DMS 273 (cell line): ENCODE results near the gene BAZ2B.

Experiments used
- DNase-seq: peaks from one replicate; lab custom pipeline; 2025; ENCODE audit not compliant: unreplicated experiment; lab: John Stamatoyannopoulos, UW

BAZ2B gene

GRCh38 chr2:159462961-159463360 lies 153.4 kb downstream of the BAZ2B start:
- no peak for DNase-seq

GRCh38 chr2:159462201-159462785 lies 154.1 kb downstream of the BAZ2B start:
- DNase-seq: no peak

DNA sequence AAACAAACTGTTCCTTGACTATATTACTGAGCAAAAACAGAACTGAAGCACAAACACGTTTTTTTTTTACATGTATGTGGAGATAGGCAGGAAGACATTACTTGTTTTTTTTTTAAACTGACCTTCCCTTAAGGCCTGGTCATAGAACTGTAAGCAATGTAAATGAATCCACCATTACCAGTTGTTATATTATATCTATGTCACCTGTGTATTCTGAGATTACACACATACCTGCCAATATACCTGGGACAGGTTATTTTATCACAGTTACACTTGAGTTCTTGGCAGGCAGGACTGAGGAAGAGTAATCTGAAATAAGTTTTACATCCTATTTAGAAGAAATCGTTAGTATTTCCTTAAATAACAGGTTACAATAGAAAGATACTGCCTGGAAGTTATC lies 155.3 kb downstream of the BAZ2B start:
- no peak for DNase-seq

DNA sequence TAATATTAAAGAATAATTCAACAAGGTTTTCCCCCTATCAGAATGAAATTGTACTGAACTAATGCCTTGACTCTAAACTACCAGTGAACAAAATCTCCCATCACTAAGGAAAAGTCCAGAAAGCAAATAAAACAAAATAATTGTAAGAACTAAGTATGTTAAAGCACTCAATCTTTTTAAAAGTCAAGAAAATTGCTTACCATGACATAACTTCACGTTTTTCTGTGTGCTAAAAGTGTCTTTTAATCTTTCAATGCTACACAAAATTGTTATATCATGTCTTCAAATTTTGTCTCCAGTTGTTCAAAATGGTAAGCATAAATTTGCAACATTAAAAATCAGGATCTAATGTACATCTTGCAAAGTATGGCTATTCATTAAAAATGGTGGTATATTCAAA lies 156.1 kb downstream of the BAZ2B start:
- no peak for DNase-seq

- DNase-seq: no peak
These were observed 157.1 kb downstream of the BAZ2B start for GRCh38 chr2:159459279-159459678.

GRCh38 chr2:159457589-159457988 lies 158.8 kb downstream of the BAZ2B start:
- no peak for DNase-seq

DNA sequence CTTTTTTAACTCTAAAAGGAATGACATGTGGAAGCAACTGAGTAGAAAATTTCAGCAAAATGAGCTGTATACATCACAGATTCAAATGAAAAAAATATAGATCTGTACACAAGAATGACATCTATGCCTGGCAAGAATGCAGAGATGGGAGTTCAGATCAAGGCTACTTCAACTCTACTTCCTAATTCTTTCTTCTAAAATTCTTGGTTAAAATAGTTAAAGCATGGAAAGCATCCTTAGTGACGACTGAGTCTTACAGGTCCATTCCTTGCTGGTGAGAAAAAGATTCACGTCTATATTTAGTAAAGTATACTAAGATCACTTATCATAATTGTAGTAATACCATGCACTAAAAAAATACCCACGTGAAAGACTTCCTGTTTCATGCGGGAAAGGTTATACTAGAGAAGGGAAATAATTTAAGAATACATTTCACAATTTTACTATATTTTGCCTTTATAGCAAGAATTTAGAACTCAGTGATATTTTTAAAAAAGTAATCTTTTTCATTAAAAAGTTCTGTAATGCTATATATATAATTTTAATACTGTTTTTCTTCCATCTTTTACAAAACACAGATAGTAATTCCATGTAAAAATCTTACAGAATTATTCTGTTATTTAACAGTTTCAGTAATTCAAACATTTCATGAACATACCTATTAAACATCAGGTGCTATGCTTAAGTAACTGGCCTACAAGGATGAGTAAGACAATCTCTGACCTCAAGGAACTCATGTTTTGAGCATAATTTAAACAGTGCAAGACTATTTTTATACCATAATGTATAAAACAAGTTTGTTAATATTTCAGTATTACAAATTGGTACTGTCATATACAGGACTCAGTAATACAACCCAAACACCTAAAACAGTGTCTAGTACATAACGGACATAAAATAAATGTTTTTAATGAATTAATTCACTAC lies 159.6 kb downstream of the BAZ2B start:
- no peak for DNase-seq

DNA sequence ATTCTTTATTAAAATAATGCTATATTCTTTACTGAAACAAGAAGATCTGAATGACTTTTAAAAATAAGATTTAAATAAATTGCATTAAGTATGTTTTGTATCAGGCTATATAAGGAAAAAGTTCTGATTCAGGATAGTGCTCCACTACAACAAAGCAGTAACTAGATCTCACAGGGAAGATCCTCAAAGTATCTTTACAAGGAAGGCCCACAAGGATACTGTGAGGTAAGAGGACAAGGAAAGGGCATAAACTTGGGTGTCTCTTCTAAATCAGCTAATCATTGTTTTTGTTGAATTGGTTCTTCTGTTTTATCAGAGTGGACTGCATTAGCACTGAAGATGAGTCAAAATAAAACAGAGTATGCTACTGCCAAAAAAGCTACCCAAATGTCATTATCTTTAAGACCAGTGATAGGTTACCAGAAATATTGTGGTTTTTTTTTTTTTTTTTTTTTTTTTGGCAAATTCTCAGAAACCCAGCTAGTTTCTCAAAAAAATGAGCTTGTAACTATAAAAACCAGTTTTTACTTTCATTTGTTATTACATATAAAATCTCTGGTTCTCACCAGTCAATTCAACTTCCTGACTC lies 160.9 kb downstream of the BAZ2B start:
- no peak for DNase-seq

GRCh38 chr2:159454185-159454584 lies 162.2 kb downstream of the BAZ2B start:
- no peak for DNase-seq

- DNase-seq: no peak
These were observed 166.2 kb downstream of the BAZ2B start for GRCh38 chr2:159450180-159450579.

DNA sequence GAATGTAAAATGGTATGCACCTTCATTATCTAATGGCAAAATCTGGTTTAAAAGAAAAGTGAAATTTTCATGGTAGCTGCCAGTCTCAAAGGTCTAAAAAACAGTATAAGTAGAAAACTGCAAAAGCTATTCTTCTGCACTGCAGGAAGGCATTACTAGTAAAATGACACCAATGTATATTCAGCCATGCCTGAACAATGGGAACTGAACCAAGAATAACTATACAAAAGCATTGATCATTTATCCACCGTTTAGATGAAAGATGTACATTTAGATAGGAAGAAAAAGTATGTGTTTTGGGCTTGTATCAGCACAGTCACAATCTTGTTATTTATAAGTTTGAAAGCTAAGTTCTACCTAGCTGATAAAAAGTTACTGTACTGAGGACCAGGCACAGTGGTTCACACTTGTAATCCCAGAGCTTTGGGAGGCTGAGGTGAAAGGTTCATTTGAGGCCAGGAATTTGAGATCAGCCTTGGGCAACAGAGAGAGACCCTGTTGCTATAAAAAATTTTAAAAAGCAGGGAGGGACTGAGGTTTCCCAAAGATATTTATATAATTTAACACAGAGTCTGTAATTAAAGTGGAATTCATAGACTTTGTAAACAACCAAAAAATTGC lies 166.7 kb downstream of the BAZ2B start:
- DNase-seq: no peak

DNA sequence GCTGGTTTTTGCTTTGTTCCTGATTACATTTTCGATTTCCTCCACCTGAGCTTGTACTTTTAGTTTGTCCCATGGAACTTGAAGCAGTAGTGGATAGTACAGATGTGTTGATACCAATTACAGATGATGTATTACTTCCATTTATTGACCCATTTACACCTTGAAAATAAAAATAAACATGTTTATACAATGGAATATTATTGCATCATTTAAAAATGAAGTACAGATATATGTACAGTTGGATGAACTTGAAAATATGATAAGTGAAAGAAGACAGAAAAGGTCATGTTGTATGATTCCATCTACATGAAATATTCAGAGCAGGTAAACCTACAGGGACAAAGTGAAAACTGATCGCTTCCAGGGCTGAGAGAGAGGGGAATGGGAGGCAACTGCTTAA lies 169.5 kb downstream of the BAZ2B start:
- no peak for DNase-seq

DNA sequence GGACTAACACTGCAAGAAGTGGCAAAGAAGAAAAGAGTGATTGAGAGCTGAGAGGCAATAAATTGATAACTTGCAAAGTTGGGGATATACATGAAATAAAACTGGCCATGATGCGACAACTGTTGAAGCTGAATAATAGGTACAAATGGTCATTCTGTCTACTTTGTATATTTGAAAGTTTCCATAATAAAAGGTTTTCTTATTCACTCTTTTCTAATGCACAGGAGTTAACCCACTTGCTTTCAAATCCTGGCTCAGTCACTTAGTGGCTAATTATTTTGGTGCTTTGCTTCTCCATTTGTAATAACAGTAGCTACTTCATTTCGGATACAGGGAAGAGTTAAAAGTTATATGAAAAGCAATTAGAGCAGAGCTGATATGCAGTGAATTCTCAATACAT lies 170.1 kb downstream of the BAZ2B start:
- no peak for DNase-seq

GRCh38 chr2:159445307-159445706 lies 171.0 kb downstream of the BAZ2B start:
- no peak for DNase-seq

DNA sequence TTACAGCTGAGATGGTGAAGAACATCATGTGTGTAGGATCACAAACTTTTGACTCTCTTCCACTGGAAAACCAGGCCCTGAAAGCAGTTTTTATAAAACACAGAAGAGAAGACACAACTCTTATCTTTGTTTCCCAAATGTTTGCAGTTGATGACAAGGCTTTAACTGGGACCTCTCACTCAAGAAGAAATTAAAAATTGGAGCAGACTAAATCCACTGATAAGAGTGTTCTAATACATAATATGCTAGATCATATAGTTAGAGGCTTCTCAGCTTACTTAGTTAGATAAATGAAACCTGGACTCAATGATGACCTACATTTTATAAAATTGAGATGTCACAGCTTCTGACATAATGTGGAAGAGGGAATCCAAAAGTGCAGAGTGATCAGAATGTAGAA lies 171.6 kb downstream of the BAZ2B start:
- no peak for DNase-seq

GRCh38 chr2:159442159-159442852 lies 174.0 kb downstream of the BAZ2B start:
- no peak for DNase-seq

DNA sequence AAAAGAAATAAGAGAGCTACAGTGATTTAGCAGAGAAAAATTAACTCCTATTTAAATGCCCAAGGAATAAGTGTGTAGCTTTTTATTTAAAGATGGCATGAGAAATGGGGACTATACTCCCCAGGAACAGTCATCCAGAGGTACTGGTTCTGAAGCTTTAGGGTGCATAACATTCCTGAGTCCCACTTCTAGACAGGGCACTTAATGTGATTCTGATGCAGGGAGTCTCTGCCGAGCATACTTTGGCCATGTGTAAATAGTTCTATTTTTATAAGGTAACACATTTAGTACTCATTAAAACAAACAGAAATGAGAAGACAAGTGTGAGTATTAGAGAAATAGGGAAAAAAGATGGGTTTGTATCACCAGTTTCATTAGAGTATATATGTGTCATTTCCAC lies 175.2 kb downstream of the BAZ2B start:
- DNase-seq: no peak

DNA sequence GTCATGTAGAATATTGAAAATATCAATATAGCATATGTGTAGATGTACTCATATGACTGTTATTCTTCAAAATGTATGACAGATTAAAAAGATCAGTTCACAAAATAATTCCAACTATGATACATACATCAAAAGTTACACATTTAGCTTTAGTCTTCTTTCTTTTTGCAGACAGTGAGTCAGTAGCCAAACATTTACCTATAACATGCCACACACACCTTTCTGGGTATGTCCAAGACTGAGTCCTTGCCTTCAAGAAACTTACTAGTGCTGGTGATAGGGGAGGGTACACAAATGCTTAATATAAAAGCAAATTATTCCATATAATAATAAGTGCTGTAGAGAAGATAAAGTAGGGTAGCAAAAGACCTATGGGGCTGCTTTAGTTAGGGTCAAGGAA lies 176.9 kb downstream of the BAZ2B start:
- no peak for DNase-seq

GRCh38 chr2:159438720-159439353 lies 177.5 kb downstream of the BAZ2B start:
- no peak for DNase-seq

- DNase-seq: no peak
These were observed 178.1 kb downstream of the BAZ2B start for GRCh38 chr2:159438284-159438683.

- DNase-seq: no peak
These were observed 183.7 kb downstream of the BAZ2B start for GRCh38 chr2:159432610-159433009.
